Cardiac fibroblast (primary cell): ENCODE results near the gene IFT80.

Source experiments
- DNase-seq, 2 donors: peaks; one replicate each; pipeline versions ENCODE4 v3.0.0 to v3.0.0-alpha.2; 2010; ENCODE audit warnings: low read depth in 2 of 2
- H3K4me3 ChIP-seq, 2 donors: replicated peaks in 1 of 2; 1 replicate in 1 of 2; 2 replicates in 1 of 2; pipeline ENCODE4 v1.5.1; 2011; ENCODE audit warnings: low read depth in 2 of 2, low read length in 2 of 2, mild to moderate bottlenecking in 2 of 2, moderate library complexity in 1 of 2
- TF ChIP-seq, protein P1 (sequence below): IDR thresholded peaks from one replicate; pipeline ENCODE4 v1.5.1; 2011; ENCODE audit warnings: low read depth, mild to moderate bottlenecking, low read length, inconsistent platforms

Gene IFT80

DNA sequence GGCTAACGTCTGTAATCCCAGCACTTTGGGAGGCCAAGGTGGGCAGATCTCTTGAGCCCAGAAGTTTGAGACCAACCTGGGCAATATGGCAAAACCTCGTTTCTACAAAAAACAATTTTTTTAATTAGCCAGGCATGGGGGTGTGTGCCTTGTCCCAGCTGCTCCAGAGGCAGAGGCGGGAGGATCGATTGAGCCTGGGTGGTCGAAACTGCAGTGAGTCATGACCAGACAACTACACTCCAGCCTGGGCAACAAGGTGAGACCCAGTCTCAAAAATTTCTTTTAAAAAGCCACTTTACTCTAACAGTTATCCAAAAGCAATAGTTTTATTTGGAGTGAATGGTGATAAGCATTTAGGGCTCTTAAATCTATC, 38.0 kb upstream of the IFT80 start:
- no peak for DNase-seq
- H3K4me3 ChIP-seq = no peak overlapping the region
- TF ChIP-seq, protein P1, sequence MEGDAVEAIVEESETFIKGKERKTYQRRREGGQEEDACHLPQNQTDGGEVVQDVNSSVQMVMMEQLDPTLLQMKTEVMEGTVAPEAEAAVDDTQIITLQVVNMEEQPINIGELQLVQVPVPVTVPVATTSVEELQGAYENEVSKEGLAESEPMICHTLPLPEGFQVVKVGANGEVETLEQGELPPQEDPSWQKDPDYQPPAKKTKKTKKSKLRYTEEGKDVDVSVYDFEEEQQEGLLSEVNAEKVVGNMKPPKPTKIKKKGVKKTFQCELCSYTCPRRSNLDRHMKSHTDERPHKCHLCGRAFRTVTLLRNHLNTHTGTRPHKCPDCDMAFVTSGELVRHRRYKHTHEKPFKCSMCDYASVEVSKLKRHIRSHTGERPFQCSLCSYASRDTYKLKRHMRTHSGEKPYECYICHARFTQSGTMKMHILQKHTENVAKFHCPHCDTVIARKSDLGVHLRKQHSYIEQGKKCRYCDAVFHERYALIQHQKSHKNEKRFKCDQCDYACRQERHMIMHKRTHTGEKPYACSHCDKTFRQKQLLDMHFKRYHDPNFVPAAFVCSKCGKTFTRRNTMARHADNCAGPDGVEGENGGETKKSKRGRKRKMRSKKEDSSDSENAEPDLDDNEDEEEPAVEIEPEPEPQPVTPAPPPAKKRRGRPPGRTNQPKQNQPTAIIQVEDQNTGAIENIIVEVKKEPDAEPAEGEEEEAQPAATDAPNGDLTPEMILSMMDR = no peak

DNA sequence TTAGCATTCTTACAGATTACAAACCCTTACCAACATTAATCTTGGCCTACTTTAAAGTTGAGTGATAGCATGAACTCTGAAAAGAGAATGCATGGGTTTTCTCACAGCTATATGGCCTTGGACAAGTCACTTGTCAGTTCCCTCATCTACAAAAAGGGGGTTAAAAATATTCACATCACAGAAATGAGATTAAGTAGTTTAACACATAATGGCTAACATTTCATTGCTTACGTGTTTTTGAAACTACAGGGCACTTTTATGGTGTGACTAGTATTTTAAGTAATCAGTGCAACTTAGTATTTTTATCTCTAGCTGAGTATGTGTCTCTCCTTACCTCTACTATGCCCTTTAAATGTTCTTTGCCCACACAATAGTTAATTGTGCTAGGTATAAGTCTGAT, 36.7 kb upstream of the IFT80 start:
- no peak overlapping the region for H3K4me3 ChIP-seq
- TF ChIP-seq, protein P1 = no peak
- DNase-seq = no peak

DNA sequence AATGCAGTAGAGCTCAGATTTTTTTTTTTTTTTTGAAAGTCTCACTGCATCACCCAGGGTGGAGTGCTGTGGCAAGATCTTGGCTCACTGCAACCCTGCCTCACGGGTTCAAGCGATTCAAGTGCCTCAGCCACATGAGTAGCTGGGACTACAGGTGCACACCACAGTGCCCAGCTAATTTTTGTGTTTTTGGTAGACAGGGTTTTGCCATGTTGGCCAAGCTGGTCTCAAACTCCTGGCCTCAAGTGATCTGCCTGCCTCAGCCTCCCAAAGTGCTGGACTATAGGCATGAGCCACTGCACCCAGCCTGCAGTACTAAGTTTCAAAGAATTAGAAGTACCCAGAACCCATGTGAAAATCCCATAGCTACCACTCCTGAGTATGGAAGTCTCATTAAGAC, 36.1 kb upstream of the IFT80 start:
- no peak overlapping the region for H3K4me3 ChIP-seq
- TF ChIP-seq, protein P1 = no peak

DNA sequence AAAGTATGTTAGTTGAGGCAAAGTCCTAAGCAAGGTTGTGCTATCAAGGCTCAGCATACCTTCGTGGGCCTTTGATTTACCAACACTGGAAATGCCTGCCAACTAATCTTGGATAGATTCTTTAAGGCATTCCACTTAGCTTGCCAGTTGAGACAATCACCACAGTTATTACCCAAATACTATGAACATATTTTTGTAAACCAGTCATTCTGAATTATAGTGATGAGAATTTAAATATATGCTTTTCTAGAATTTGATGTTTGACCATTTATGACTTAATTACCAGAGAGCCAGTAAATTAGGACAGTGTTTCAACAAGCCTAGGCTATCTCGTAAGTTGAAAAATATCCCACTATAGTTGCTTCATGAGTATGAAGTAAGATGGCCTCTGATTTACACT, 35.0 kb upstream of the IFT80 start:
- H3K4me3 ChIP-seq = no peak overlapping the region
- TF ChIP-seq, protein P1 = no peak
- DNase-seq = peak; percentile 58 to 63

More for the DNA sequence above, 36.1 kb upstream of the IFT80 start:
- no peak for DNase-seq

DNA sequence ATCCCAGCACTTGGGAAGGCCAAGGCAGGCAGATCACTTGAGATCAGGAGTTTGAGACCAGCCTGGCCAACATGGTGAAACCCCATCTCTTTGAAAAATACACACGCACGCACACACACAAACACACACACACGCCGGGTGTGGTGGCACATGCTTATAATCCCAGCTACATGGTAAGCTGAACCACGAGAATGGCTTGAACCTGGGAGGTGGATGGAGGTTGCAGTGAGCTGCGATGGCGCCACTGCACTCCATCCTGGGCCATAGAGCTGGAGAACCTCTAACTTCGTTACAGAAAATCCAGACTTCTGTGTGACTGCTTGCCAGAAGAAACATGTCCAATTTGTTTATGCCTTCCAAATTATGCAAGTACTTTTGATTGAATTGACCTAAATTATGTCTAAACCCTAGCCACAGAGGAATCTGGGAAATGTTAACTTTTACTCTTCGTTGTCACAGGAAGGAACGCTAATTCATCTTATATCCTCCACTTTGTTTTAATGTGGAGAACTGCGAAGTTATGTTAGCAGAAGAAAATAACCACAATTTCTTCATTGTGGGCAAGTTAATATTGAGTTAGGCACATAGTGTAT, 28.9 kb upstream of the IFT80 start:
- TF ChIP-seq, protein P1 = no peak
- H3K4me3 ChIP-seq = no peak overlapping the region
- no peak for DNase-seq

DNA sequence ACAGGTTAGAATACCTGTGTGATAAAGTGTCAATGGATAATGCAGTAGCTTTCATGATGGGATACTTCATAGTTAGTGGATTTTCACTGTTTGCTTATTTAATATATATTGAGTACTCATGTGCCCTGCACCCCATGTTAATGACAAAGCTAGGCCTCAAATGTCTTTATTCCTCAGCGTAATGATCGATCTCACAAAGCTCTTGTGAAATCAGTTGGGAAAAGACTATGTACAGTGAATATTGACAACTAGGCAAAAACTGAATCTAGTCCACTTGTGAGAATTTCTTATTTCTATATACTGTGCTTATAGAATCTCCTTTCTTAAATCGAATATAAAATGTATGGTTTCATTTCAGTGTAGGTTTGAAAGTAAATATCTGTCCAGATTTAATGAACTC, 18.3 kb upstream of the IFT80 start:
- H3K4me3 ChIP-seq = no peak overlapping the region
- TF ChIP-seq, protein P1 = no peak
- no peak for DNase-seq
